IMR-90 (cell line): ENCODE measurements around the gene CSGALNACT2.

Experiments
- BHLHE40 ChIP-seq: fragments of 150-350 bp; IDR thresholded peaks from 2 replicates; pipeline ENCODE4 v1.6.1; 2016; ENCODE audit warnings: mild to moderate bottlenecking, low read depth, low read length
- CEBPB ChIP-seq: IDR thresholded peaks from 2 replicates; pipeline ENCODE4 v1.6.1; 2012; ENCODE audit warnings: low read depth, low read length, improper control_type of control experiment
- CHD1 ChIP-seq: IDR thresholded peaks from 2 replicates; pipeline ENCODE4 v1.6.1; 2012; ENCODE audit warnings: low read depth, low read length, improper control_type of control experiment
- ELK1 ChIP-seq: fragments of 150-350 bp; IDR thresholded peaks from 2 replicates; pipeline ENCODE4 v1.6.1; 2016; ENCODE audit warnings: low read depth, mild to moderate bottlenecking, low read length, moderate library complexity, borderline replicate concordance
- MAFK ChIP-seq: IDR thresholded peaks from 2 replicates; pipeline ENCODE4 v1.6.1; 2012; ENCODE audit warnings: low read depth, low read length, improper control_type of control experiment
- MAZ ChIP-seq: IDR thresholded peaks from 2 replicates; pipeline ENCODE4 v1.6.1; 2012; ENCODE audit warnings: low read depth, mild to moderate bottlenecking, low read length, improper control_type of control experiment, moderate library complexity, borderline replicate concordance
- NFE2L2 ChIP-seq: fragments of 150-350 bp; IDR thresholded peaks from 2 replicates; pipeline ENCODE4 v1.6.1; 2016; ENCODE audit warnings: low read depth, mild to moderate bottlenecking, low read length
- POLR2A ChIP-seq: IDR thresholded peaks from 2 replicates; pipeline ENCODE4 v1.6.1; 2012; ENCODE audit warnings: mild to moderate bottlenecking, low read depth, low read length
- RAD21 ChIP-seq: IDR thresholded peaks from 2 replicates; pipeline ENCODE4 v1.6.1; 2012; ENCODE audit warnings: low read length, improper control_type of control experiment
- RCOR1 ChIP-seq: IDR thresholded peaks from 2 replicates; pipeline ENCODE4 v1.6.1; 2012; ENCODE audit warnings: mild to moderate bottlenecking, low read length, improper control_type of control experiment; ENCODE audit not compliant: insufficient replicate concordance
- RFX5 ChIP-seq: IDR thresholded peaks from 2 replicates; pipeline ENCODE4 v1.8.0; 2012; ENCODE audit warnings: low read depth, mild to moderate bottlenecking, low read length, moderate library complexity
- SMC3 ChIP-seq: fragments of 150-350 bp; IDR thresholded peaks from 2 replicates; pipeline ENCODE4 v1.6.1; 2016; ENCODE audit warnings: low read depth, mild to moderate bottlenecking, antibody characterized with exemption, low read length, moderate library complexity
- TF ChIP-seq, protein P1 (sequence below): conservative IDR thresholded peaks from 2 replicates; pipeline ENCODE4 v1.5.1; 2012; ENCODE audit warnings: mild to moderate bottlenecking, low read depth, low read length, improper control_type of control experiment
- TF ChIP-seq, protein P2 (sequence below): fragments of 150-350 bp; IDR thresholded peaks from 2 replicates; pipeline ENCODE4 v1.6.1; 2017; ENCODE audit warnings: mild to moderate bottlenecking, antibody characterized with exemption, low read length, low read depth

- TF ChIP-seq RAD21 = no peak
- no peak for TF ChIP-seq POLR2A
- TF ChIP-seq, protein P1, sequence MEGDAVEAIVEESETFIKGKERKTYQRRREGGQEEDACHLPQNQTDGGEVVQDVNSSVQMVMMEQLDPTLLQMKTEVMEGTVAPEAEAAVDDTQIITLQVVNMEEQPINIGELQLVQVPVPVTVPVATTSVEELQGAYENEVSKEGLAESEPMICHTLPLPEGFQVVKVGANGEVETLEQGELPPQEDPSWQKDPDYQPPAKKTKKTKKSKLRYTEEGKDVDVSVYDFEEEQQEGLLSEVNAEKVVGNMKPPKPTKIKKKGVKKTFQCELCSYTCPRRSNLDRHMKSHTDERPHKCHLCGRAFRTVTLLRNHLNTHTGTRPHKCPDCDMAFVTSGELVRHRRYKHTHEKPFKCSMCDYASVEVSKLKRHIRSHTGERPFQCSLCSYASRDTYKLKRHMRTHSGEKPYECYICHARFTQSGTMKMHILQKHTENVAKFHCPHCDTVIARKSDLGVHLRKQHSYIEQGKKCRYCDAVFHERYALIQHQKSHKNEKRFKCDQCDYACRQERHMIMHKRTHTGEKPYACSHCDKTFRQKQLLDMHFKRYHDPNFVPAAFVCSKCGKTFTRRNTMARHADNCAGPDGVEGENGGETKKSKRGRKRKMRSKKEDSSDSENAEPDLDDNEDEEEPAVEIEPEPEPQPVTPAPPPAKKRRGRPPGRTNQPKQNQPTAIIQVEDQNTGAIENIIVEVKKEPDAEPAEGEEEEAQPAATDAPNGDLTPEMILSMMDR = no peak
- TF ChIP-seq SMC3 = no peak
- no peak for TF ChIP-seq ELK1
- no peak for TF ChIP-seq RCOR1
- TF ChIP-seq CHD1 = no peak
- no peak for TF ChIP-seq MAFK
- no peak for TF ChIP-seq CEBPB
- TF ChIP-seq MAZ = no peak
- TF ChIP-seq, protein P2, sequence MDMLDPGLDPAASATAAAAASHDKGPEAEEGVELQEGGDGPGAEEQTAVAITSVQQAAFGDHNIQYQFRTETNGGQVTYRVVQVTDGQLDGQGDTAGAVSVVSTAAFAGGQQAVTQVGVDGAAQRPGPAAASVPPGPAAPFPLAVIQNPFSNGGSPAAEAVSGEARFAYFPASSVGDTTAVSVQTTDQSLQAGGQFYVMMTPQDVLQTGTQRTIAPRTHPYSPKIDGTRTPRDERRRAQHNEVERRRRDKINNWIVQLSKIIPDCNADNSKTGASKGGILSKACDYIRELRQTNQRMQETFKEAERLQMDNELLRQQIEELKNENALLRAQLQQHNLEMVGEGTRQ = no peak
- no peak for TF ChIP-seq NFE2L2
- no peak for TF ChIP-seq RFX5
- TF ChIP-seq BHLHE40 = no peak
Measured at GRCh38 chr10:43194266-43194665, 56.0 kb downstream of the CSGALNACT2 start.
